HG03175 (cell line): Measurements from ENCODE around the gene ZNF385C.
"Not testable (repeated sequence)": the region's sequence is repeated elsewhere in the genome, so short reads cannot be mapped to it uniquely, and the experiment has no call there.

Source experiments
- ATAC-seq: cut with Tn5 transposase; IDR thresholded peaks from one replicate; pipeline ENCODE4 v1.9.1; 2021; ENCODE audit warnings: mild to moderate bottlenecking, moderate library complexity; ENCODE audit not compliant: unreplicated experiment

Gene ZNF385C, protein sequence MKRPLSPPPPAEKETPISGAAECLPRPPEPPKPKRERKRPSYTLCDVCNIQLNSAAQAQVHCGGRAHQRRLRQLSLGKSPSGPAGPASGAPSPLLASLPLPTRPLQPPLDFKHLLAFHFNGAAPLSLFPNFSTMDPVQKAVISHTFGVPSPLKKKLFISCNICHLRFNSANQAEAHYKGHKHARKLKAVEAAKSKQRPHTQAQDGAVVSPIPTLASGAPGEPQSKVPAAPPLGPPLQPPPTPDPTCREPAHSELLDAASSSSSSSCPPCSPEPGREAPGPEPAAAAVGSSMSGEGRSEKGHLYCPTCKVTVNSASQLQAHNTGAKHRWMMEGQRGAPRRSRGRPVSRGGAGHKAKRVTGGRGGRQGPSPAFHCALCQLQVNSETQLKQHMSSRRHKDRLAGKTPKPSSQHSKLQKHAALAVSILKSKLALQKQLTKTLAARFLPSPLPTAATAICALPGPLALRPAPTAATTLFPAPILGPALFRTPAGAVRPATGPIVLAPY

GRCh38 chr17:42097691-42098631 is at the start of gene ZNF385C:
Gene ZNF385C, minus strand, starts transcription at chr17:42098473. Its CDS starts 35,417 bp downstream, at chr17:42063056.
- ATAC-seq, result no peak

- no peak for ATAC-seq
Measured at GRCh38 chr17:42146911-42147607, 48.8 kb upstream of the ZNF385C start.

DNA sequence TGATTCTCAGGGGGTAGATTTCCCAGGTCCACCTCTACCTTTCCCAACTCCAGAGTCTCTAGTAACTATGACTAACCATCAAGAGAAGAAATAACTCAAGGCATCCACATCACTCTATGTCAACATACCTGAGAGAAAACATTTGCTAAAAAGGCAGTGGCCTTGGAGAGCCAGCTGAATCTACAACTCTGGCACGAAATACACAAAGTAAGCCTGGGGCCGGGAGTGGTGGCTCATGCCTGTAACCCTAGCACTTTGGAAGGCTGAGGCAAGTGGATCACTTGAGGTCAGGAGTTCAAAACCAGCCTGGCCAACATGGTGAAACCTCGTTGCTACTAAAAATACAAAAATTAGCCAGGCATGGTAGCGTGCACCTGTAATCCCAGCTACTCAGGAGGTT is 44.9 kb upstream of the ZNF385C start:
- not testable (repeated sequence) for ATAC-seq

GRCh38 chr17:42142371-42142896 is 44.2 kb upstream of the ZNF385C start:
- ATAC-seq, result no peak

DNA sequence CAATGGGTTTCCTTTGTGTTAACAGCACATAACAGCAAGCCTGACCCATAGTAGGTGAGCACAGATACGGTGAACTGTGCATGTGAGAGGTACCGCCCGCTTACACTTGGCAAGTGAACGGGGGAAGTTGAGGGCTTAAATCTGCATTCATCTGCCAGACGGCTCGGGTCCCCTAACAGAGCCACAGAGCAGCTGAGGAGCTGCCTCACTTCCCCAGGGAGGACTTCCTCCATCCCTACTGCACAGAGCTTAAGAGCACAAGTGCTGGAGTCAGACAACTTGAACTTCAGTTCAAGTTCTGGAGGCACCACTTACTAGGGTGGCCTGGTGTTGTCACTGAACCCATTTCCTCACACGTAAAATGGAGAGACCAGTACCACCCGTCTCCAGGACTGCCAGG is 43.1 kb upstream of the ZNF385C start:
- no peak for ATAC-seq

- ATAC-seq, result not testable (repeated sequence)
Measured at GRCh38 chr17:42140690-42141089, 42.4 kb upstream of the ZNF385C start.

- ATAC-seq, result no peak
Measured at GRCh38 chr17:42138749-42139492, 40.6 kb upstream of the ZNF385C start.

GRCh38 chr17:42136654-42137051 is 38.4 kb upstream of the ZNF385C start:
- ATAC-seq, result no peak

DNA sequence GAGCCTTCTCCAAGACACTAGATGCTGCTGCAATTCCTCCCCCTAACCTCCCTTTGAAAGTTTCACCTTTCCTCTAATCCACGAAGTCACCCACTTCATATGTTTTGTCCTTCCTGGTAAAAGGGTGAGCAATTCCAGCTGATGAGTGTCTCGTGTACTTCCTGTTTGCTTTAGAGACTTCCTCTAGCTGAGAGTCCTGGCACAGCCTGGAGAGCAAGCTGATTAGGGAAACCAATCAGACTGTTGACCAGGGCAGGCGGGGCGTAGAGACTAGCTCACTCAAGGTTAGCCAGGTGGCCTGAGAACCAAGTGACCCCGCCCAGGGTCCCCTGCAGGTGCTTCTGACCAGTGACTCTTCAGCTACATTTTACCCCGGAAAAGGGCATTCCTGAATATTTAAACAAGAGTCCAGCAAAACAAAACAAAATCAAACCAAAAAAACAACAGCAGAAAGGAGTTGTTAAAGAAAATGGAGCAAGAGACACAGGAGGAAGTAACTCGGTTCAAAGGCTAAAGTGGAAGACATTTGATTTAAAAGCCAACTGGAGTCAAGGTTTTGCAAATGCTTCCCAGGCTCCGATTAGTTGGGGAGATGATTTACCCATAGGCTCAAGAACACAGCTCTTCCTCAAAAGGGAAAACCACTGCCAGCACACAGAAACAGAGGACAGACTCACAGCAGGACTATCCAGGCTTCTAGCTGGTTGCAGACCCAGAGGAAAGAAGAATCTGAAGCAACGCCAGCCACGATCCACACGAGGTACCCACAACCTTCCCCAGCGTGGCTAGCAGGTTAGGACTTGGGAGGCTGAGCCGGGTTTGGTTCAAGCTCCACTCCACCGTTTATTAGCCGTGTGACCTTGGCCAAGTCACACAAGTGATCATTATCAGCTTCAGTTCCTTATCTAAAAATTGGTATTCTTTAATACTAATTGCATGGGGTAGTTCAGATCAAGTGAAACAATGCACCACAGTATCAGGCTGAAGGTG is 37.7 kb upstream of the ZNF385C start:
- ATAC-seq, result no peak

DNA sequence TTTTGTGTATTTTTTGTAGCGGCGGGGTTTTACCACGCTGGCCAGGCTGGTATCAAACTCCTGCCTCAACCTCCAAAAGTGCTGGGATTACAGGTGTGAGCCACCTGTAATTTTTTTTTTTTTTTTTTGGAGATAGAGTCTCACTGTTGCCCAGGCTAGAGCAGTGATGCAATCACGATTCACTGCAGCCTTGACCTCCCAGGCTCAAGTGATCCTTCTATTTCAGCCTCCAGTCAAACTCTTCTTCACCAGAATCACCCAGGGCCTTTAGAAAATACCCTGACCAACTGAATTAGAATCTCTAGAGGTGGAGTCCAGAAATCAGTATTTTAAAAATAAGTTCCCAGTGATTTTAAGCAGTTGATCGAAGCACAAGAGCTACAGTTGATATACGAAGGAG is 36.9 kb upstream of the ZNF385C start:
- no peak for ATAC-seq

DNA sequence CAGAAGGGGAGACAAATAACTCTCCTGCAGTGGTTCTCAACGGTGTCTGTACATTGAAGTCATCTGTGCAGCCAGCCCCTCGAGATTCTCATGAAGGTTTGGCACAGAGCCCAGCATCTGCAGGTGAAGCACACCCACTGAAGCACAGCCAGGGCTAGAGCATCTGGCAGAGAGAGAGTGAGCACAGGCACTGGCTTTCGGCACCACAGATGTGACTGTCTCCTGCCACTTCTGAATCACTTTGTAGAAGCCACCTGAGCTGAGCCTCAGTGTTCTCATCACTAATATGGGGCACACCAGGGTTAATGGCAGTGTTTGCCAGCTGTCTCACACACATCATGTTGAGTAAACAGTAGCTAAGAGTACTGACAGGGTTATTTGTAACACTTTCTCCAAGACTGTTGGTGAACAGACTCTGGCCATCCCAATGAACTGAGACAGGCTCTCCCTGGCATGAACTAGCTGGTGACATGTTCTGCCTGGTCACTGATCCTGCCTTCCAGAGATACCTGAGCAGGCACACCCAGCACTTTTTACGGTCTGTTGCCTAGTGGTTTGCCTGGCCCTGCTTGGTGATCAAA is 35.3 kb upstream of the ZNF385C start:
- ATAC-seq, result no peak

DNA sequence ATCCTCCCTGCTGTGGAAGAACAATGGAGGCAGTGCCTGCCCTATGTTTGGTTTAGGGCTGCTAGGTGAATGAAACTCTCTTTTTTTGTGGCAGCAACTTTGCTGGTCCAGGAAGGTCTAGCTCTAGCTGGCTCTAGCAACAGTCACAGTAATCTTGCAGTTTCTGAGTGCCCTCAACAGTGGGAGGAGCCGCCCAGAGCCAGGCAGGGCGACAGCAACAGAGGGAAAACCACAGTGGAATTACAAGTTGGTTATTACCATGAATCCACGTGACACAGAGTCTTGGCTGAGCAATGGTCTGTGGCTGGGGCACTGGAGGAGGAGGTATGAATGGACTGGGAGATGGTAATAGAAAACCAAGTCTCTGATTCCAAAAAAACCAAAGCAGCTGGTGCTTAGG is 34.7 kb upstream of the ZNF385C start:
- ATAC-seq, result no peak

DNA sequence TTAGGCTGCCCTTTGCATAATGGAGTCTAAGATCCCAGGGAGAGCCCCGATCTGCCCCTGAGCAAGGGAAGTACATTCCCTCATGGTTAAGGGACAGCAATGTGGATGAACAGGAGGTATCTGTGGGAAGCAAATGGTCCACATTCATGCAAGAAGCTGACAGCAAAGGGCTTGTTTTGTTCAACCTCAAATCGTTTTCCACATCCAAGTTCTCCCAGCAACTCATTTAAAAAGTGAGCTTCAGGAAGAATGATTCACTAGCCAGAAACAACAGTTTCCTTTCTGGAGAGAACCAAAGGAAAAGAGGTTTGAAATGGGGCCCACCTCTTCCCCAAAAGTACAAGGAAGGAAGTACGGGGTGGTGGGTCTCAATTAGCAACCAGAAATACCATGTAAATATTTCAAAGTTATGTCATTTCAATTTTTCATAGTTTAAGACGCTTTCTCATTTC is 33.7 kb upstream of the ZNF385C start:
- no peak for ATAC-seq

GRCh38 chr17:42131232-42131631 is 33.0 kb upstream of the ZNF385C start:
- no peak for ATAC-seq

DNA sequence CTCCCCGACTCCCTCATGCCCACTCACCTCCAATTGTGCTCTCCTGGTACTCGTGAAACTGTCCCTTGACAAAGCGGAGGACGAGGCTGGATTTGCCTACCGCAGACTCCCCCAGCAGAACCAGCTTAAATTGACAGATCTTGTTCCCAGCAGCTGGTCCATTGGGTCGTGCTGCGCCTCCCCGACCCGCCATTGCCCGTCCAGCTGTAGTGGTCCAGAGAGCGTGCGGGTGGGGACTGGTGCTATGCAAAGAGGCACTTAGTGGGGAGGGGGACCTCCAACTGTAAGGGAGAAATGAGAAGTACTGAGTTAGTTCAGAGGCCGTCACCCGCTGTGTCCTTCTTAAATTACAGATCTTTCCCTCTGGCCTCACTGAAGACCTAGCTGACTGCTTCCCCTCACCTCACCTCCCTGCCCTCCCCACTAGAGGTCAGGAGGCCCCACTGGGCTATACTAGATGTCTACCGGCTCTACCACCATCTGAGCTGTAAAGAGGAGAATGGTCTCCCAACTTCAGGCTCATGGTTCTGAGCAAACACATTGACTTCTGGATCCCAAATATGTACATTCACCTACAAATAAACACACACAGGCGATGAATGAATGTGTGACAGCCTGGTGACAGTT is 32.1 kb upstream of the ZNF385C start:
- no peak for ATAC-seq

GRCh38 chr17:42129109-42129837 is 31.0 kb upstream of the ZNF385C start:
- ATAC-seq, result no peak

GRCh38 chr17:42127414-42127813 is 29.1 kb upstream of the ZNF385C start:
- no peak for ATAC-seq
